Non-pigmented ciliary epithelial cell (primary cell): ENCODE results near the gene SORCS2.

Experiments
- DNase-seq: peaks from one replicate; pipeline ENCODE4 v3.0.0-alpha.2; 2010; ENCODE audit warnings: low read depth

SORCS2 gene

DNA sequence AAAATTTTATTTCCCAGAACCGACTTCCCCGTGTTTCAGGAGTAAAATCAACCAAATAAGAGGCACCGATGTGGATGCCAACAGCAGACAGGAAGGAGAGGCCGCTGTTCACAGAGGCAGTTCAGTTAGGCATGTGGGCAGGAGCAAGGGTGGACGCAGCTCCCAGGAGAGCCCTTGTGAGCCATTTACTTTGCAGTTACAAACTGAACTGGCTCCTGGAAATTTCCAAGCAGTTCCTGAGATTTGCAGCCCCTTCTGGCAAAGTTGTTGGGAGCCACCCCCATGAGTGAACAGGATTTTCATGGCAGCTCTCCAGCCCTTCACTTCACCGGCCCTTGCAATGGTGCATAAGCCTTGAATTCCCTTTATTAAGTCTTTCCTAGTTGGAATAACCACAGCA lies 558.2 kb downstream of the SORCS2 start:
- no peak for DNase-seq

DNA sequence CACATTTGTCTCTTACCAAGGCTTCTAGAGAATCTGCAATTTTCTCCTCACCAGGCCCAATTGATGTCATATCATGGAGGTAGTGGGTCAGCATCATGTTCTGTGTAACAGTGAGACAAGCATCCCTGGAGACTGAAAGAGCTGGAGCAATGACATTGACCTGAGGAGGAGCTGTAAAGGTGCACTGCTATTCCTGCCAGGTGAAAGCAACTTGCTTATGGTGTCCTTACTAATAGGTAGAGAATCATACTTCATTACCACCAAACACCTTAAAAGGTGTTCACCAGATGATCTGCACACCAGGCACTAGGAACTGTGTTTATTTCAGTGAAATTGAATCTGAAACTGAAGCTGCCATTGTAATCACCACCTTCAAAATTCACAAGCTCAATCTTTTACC lies 558.6 kb downstream of the SORCS2 start:
- DNase-seq, result no peak

DNA sequence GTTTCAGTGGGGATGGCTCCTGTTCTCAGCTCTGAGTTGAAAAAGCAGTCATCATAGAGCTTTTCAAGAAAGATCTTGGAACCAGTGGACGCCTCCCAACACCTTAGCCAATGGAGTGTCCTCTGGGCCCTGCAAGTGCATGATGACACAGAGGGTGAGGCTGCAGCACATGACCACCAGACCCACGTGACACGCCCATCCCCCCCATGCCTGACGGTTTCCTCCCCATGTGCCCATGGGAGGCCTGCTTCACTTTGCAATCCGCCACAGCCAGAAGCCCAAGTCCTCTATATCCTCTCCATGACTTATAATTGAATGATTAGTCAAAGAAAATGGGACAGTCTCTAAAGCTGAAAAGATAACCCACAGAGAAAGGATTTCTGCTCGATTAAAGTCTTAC lies 560.3 kb downstream of the SORCS2 start:
- no peak for DNase-seq

DNA sequence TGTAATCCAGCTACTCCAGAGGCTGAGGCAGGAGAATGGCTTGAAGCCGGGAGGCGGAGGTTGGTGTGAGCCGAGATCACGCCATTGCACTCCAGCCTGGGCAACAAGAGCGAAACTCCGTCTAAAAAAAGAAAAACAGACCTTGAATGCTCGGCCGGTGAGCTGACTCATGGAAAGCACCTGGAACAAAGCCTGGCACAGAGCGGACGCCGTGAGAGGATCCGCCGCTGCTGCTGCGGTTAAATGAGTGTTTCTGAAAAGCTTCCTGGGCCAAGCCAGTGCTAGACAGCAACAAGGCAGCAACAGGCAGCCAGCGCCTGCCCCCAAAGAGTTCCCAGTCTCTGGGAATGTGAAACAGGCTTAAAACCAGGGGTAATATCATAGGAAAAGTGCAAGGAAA lies 560.9 kb downstream of the SORCS2 start:
- no peak for DNase-seq

DNA sequence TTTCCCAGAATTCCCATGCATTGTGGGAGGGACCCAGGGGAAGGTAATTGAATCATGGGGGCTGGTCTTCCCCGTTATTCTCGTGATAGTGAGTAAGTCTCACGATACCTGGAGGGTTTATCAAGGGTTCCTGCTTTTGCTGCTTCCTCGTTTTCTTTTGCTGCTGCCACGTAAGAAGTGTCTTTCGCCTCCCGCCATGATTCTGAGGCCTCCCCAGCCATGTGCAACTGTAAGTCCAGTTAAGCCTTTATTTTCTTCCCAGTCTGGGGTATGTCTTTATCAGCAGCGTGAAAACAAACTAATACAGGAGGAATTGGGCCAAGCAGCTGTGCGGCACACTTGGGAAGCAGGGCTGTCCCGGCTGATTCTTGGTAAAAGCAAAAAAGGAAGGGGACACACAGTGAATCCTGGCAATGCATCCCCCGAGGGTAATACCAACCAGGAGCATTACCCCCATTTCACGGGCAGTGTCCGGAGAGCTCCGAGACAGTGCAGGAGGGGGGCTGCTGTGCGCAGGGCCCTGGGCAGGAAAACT lies 561.7 kb downstream of the SORCS2 start:
- no peak for DNase-seq

DNA sequence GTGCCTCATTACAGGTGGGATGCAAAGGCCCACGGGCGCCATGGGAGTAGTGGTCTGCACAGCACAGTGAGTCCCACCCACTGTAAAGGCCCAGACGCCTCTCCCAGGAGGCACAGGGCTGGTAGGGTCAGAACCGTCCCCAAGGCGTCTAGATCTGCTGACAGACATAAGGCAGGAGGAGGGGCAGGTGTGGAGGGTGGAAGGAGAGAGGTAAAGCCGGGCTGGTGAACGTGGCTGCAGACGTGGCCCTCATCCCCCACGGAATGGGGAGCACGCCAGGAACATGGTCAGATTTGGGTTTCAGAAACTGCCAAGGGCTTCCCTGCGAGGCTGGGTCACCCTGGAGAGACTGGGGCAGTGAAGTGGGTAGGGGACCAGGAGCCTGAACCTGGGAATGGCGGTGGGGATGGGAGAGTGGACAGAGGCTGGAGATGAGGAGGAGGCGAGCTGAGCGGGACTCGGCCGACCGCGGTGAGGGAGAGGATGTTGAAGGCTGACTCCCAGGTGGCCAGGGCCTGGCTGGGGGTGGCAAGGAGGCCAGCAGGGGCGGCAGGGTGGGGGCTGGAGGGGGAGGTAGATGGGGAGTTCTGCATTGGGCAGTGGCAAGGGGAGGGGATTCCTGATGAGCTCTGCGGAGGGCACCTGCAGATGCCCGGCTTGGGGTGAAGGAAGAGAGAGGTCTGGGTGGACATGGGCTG lies 562.4 kb downstream of the SORCS2 start:
- no peak for DNase-seq

DNA sequence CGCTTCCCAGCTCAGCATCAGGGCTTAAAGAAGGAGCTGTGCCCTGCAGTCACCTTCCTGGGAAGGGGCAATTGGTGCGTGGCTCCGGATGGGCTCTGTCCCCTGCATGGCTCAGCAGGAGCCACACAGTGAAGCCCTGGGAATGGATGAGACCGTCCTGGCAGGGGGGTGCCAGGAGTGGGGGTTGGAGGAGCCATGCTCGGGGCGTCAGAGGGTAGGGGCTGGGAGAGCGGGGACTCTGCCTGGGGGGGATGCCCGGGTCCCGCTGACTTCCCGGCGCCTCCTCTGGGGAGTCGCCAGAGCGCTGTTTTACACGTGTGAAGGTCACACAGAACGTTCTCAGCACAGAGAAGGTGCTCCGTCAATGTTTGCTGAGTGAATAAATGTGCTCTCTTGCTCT lies 563.2 kb downstream of the SORCS2 start:
- no peak for DNase-seq

DNA sequence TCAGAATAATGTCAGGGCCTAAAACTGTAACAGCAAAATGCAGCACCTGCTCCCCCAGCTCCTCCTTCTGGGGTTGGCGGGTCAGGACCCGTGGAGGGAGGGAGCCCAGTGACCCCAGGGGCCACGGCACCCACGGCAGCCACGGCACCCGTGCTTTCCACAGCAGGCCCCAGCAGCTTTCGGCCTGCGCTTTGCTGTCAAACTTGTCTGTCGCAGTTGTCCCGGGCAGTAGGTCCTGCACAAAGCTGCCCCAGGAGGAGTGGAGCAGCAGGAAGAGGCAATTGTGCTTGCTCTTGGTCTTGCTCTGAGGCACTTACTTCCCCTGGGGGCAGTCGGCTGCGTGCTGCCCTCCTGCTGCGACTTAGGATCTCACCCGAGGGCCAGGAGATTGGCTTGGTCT lies 563.7 kb downstream of the SORCS2 start:
- no peak for DNase-seq

DNA sequence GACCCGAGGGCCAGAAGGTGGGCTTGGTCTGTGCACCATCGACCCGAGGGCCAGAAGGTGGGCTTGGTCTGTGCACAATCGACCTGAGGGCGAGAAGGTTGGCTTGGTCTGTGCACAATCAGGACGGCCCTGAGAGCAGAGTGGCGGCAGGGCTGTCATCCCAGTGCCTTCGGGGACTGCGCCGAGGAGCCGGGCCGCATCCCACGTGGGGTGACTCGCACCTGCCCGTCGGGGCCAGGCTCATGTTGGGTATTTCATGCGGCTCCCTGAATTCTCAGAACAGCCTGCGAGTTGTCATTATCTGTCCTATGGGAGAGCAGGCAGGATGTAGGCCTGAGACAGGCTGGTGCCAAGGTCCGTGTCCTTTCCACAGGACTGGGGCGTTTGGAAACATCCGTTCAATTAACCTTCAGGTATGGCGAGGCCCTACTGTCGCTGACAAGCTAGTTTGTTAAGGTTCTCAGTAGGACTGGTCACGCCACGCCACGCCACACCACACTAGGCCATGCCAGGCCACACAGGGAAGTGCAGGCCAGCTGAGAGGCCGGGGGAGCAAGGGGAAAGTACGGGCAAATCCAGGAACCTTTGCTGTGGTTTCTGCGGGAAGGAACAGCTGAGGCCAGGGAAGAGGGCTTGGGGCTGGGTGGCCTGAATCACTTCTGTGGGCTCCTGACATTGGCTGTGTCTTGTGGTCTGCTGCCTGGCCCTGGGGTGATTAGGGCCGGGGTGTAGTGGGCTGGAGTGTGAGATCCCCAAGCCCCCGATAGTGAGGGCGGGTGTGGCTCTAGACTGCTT lies 564.4 kb downstream of the SORCS2 start:
- no peak for DNase-seq

DNA sequence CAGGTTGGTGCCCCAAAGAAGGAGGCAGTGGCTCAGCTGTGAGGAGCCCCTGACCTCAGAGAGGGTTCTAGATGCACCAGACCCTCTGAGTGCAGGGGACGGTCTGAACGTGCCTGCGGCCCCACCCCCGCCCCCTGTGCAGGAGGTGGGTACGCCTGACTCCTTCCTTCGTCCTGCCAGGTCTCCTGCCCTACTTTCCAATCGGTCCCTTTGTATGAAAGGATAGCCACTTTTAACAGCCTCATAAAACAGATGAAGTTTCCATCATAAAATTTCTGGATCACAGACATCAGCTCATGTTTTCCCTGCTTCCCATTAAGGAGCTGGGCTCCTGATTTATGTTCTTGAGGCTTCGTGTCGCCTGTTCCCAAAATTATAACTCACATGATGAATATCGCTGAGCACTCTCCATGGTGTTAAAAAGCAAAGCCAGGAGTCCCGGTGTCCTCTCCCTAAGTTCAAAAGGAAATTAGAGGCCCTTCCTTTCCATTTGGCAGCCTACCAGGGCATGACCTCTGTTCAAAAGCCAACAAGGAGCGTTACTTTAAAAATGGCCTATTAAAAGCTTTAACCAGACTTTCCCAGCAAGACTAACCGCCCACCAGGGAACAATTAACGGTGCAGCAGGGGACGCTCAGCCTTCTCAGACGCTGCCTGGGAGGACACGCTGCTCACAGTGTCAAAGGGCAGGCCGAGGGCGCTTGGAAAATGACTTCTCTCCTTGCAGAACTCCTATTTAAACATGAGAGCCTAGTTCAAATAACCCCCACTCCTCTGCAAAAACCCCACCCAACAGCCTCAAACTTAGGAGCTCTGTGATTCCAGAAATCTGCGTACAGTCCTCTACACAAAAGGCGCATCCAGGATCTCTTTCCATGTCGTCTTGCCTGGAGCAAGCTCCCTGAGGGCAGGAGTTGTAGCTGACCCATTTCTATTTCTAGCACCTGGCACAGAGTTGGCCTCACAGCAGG lies 565.4 kb downstream of the SORCS2 start:
- DNase-seq, result no peak

DNA sequence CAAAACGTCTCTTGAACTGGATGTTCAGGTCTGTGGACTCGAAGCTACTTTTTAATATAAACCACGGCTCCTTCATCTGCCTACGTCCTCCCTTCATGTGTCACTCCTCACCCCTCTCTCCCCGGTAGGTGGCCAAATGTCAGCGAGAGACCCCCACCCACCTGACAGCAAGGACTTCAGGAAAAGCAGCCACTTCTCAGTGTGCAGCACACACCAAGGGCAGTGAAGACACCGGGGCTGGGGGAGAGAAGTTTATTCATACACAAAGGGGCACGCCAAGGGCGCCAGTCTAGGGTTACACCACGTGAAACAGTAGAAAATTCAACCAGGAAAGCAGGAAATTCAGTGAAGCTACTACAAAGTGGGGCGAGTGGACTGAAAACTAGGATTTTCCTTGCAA lies 566.1 kb downstream of the SORCS2 start:
- DNase-seq, result no peak

DNA sequence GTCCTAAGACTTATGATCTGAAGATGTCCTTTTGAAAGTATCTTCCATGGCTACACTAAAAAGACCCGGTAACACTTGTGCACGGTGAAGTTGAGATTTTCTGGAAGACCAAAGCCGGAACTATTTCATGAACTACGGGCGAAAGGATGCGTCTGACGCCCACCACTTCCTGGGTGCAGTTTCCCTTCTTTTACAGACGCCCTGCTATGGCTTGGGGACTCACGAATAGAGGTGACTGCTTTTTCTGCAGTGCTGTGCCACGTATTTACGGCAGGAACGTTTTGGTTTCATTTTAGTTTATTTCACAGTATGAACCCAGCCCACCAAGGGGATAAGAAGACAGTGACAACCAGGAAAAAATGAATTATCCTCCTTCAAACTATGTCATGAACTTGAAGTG lies 566.9 kb downstream of the SORCS2 start:
- no peak for DNase-seq

DNA sequence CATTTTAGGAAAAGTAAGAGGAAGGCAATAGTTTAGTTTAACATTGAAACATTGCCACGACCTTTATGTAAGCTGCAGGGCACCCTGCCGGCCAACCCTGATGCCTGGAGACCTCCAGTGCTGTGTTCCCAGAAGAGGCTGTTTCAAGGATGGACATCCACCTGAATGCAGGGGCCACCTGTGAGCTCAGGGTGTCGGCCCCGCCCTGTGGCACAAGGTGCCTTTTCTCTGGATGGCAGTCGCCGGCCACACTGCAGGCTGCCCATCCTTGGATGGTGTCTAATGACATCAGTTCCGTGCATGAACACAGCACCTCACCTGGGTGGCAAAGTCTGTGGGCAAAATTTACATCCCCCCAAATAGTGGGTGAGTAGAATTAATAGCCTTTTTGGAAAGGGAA lies 567.3 kb downstream of the SORCS2 start:
- DNase-seq, result no peak

DNA sequence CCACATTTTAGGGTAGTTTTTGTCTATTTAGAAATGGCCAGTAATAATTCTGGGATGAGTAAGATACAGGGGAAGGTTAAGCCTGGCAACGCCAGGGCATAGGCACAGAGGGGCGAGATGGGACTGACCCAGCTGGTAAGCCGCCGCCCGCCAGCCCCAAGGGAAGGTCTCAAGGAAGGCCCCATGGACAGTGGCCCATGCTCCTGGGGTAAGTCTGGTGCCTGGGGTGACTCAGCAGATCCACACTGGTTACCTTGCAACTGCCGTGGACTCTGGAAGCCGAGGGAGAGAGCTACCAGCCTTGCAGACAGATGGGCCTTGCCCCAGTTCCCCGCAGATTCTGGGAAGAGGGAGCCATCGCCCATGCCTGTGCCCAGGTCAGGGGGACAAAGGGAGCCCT lies 567.9 kb downstream of the SORCS2 start:
- DNase-seq, result no peak

DNA sequence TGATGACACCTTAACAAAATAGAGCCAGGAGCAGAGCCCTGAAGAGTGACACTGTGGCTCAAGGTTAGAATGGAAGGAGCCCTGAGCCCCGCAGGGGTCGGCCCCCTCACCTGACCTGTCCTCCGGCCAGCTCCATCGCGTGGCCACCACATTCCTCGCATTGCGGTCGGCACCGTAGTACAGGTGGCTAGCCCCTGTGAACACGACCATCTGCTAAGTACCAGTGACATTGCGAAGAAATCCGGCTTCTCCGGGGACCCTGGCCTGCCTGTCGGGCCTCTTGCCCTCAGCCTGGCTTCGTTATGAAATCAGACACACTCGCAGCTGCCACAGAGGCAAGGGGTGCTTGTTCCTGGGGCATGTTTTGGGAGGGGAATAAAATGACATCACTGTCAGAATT lies 568.4 kb downstream of the SORCS2 start:
- DNase-seq, result no peak

DNA sequence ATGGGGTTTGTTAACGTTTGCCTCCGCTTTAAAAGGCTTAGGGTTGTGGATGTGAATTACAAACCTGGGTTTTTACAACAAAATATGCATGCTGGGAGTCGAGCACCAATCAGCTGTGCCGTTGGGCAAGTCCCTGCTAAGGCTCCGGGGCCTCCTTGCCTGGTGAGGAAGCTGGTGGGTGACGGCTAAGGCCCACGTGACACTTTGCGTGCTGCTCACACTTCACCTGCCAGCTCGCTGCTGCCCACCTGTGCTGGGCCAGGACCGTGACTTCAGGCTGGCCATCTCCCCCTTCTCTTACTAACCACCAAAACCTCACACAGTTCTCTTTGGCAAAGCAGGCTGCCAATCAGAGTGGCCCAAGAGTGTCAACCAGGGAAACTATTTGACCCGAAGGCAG lies 569.0 kb downstream of the SORCS2 start:
- no peak for DNase-seq

DNA sequence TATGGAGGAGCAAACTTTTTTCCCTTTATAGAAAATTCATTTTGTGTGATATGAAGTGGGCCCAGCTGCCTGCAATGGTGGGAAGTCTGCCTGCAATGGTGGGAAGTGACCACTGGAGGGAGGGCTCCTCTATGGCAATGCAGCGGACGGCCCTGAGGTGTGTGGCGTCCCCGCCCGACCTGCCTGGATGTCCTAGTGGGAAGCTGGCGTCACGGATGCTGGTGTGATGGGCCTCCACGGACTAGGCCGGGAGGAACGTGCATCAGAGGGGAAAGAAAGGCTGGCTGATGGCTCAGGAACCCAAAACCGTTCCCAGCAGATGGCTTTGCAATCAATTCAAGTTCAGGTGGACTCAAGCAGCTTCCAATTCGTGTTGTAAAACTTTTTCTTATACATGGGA lies 569.4 kb downstream of the SORCS2 start:
- no peak for DNase-seq

DNA sequence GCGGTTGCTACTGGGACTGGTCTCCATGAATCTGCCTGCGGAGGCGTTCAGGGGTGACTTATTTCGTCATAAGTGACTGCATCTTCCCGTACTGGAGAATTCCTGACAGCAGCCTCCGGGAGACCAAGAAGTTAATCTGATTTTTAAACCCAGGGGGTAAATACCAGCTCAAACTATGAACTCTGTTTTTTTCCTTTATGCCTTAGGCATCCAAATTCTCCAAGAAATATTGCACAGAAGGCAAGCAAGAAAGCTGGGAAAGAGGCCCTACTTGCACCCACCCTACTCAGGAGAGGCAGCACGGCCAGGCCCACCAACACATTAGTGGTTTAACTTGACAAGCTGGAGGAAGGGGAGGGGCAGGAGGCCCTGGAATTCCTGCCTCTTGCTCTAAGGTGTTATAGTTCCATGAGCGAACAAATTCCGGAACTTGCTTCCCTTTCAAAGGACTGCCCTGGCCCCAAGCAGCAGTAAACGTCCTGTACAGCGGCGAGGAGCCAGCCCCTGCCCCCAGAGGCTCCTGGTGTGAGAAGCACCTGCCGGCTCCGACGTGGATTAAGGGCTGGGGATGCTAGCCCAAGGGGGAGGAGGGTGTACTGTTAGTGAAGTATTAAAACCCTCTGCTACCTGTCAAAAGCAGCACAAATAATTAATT lies 570.2 kb downstream of the SORCS2 start:
- no peak for DNase-seq

DNA sequence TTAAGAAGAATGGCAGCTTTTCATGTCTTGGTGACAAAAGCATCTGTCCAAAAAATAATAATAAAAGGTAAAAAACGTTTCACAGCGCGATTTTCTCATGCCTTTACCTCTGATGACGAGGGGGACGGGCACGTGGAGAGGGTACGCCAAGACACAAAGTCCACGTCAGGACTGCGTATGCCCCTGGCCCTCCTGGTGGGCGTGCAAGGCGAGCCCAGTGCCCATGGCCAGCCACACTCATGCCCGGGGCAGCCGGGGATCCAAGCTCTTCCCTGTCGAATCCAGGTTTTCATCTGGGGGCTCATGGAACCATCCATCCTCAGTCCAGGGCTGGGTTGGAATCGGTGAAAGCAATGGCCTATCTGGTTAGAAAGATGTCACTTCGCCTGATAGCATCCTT lies 570.8 kb downstream of the SORCS2 start:
- DNase-seq, result no peak

DNA sequence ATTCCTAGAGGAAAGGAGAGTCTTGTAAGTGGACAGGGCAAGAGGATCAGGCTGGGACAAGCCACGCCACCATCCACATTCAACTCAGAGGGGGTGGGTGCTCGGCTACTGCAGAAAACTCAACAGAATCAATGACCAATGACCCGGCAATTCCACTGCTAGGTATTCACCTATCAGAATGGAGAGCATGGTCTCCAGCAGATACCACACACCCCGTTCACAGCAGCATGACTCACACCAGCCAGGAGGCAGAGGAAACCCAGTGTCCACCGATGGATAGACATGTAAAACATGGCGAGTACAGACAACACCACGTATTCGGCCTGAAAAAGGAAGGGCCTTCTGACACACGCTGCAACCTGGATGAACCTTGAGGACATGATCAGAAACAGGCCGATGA lies 571.5 kb downstream of the SORCS2 start:
- peak; percentile 80 for DNase-seq

DNA sequence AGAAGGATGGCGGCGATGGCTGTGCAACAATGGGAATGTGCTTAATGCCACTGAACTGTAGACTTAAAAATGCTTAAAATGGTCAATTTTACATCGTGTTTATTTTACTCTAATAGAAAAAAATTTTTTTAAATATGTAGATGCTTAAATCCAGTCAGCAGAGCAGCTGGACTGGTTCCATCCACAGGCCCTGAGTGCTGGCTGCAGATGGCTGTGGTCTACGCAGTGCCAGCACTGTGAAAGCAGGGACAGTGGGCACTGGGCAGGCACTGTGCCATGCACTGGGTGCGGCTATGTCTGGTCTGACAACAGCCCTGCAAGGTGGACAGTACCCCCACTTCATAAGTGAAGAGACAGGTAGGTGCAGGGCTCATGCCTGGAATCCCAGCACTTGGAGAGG lies 572.1 kb downstream of the SORCS2 start:
- no peak for DNase-seq

DNA sequence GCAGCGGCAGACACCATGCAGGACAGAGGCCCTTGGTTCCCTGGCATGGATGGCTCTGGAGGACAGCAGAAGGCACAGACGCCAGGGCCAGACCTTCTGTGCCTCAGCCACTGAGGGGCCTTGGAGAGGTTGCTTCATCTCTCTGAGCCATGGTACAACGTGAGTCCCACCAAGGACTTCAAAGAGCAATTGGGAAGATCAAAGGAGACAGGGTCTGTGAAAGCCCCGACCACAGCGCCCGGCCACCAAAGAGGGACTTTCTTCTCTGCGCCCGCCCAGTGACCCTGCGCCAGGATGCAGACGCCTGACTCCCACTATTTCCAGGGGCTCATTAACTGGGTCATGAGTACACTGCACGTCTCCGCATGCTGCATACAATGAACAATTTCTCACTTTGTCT lies 573.3 kb downstream of the SORCS2 start:
- no peak for DNase-seq
